Sciatic nerve (tissue), 2 donors: ENCODE data around the gene KIRREL1. TPM values are rescaled to one million over a fixed set of nuclear protein-coding genes. Genes with fewer than 3 reads are reported as not detected.

Experiments used
- ATAC-seq: fragments of 200-7000 bp; cut with Tn5 transposase; one replicate; pipeline ENCODE4 v1.9.1; 2020; ENCODE audit warnings: mild to moderate bottlenecking, moderate library complexity
- DNase-seq: peaks from one replicate; pipeline ENCODE4 v3.0.0-alpha.2; 2020; ENCODE audit warnings: low spot score
- intact Hi-C: fragments of 100-400 bp; cut with DNase I; formaldehyde crosslinking; loops from one replicate; pipeline ENCODE4 v1.14.2; 2022
- total RNA-seq: library from RNA; stranded (reverse); fragmentation: NEBNext Ultra II Directional; extraction: Animal tissue kit (Norgen Biotek cat#: 25700); gene quantifications from one replicate; pipeline ENCODE4 v1.2.1, GENCODE V29; 2021
- donor health status: DM: no; HTN: no; CAD: no.
- donor health status: DM: no; HTN: no; CAD: no.

Gene KIRREL1
- total RNA-seq, 1 donor from 2014 or later, result 67.8 TPM

- intact Hi-C loops, result no loop called here
- DNase-seq (no peak), ATAC-seq (no peak)
Observed at GRCh38 chr1:158021721-158022120, 28.3 kb downstream of the KIRREL1 start.

- intact Hi-C loops, result no loop called here
- ATAC-seq (peak; percentile 80), DNase-seq (no peak)
Observed at GRCh38 chr1:158022554-158023312, 29.3 kb downstream of the KIRREL1 start.

GRCh38 chr1:158024737-158025136 is 31.3 kb downstream of the KIRREL1 start:
- intact Hi-C loops, result no loop called here
- DNase-seq (no peak), ATAC-seq (peak; percentile 23)

GRCh38 chr1:158025576-158026230 is 32.3 kb downstream of the KIRREL1 start:
- ATAC-seq (peak; percentile 59), DNase-seq (no peak)
- intact Hi-C loops, result no loop called here

- intact Hi-C loops, result no loop called here
- ATAC-seq, result no peak
- DNase-seq, result no peak
Observed at GRCh38 chr1:158026651-158027050, 33.2 kb downstream of the KIRREL1 start.

GRCh38 chr1:158027508-158027907 is 34.1 kb downstream of the KIRREL1 start:
- ATAC-seq (no peak), DNase-seq (no peak)
- intact Hi-C loops, result no loop called here

- ATAC-seq (peak; percentile 52), DNase-seq (no peak)
- intact Hi-C loops, result no loop called here
Observed at GRCh38 chr1:158028969-158029368, 35.5 kb downstream of the KIRREL1 start.

GRCh38 chr1:158035014-158035413 is 41.6 kb downstream of the KIRREL1 start:
- ATAC-seq, result no peak

GRCh38 chr1:158035976-158036583 is 42.6 kb downstream of the KIRREL1 start:
- intact Hi-C loops, result loop anchor here (5.0 to 10.0 kb wide), 3 partner anchors 44 to 504 kb away; partner anchors contain the start of gene KIRREL1
- peak; percentile 65 for ATAC-seq
- DNase-seq, result no peak

More at GRCh38 chr1:158035014-158035413, 41.6 kb downstream of the KIRREL1 start:
- intact Hi-C loops, result loop anchor here (5.0 to 10.0 kb wide), 3 partner anchors 43 to 503 kb away; partner anchors contain the start of gene KIRREL1
- DNase-seq, result no peak

GRCh38 chr1:158037008-158037865 is 43.8 kb downstream of the KIRREL1 start:
- intact Hi-C loops, result loop anchor here (5.0 to 10.0 kb wide), 3 partner anchors 45 to 505 kb away; partner anchors contain the start of gene KIRREL1
- no peak for DNase-seq
- ATAC-seq, result peak; percentile 15

- DNase-seq (no peak), ATAC-seq (peak; percentile 11)
- intact Hi-C loops, result loop anchor here (5.0 to 10.0 kb wide), 3 partner anchors 46 to 506 kb away; partner anchors contain the start of gene KIRREL1
Observed at GRCh38 chr1:158037866-158038359, 44.5 kb downstream of the KIRREL1 start.

GRCh38 chr1:158038793-158039192 is 45.3 kb downstream of the KIRREL1 start:
- DNase-seq (no peak), ATAC-seq (peak; percentile 13)
- intact Hi-C loops, result loop anchor here (5.0 to 10.0 kb wide), 3 partner anchors 46 to 506 kb away; partner anchors contain the start of gene KIRREL1

- no peak for DNase-seq
- intact Hi-C loops, result loop anchor here (5.0 to 10.0 kb wide), 3 partner anchors 47 to 507 kb away; partner anchors contain the start of gene KIRREL1
- no peak for ATAC-seq
Observed at GRCh38 chr1:158039380-158039779, 45.9 kb downstream of the KIRREL1 start.

GRCh38 chr1:158040323-158040722 is 46.9 kb downstream of the KIRREL1 start:
- DNase-seq (no peak), ATAC-seq (no peak)
- intact Hi-C loops, result no loop called here

- DNase-seq (no peak), ATAC-seq (peak; percentile 49)
- intact Hi-C loops, result no loop called here
Observed at GRCh38 chr1:158043232-158043631, 49.8 kb downstream of the KIRREL1 start.

GRCh38 chr1:158045639-158046038 is 52.2 kb downstream of the KIRREL1 start:
- peak; percentile 88 for ATAC-seq
- no peak for DNase-seq
- intact Hi-C loops, result no loop called here

GRCh38 chr1:158046715-158047510 is 53.5 kb downstream of the KIRREL1 start:
- intact Hi-C loops, result no loop called here
- DNase-seq (no peak), ATAC-seq (no peak)
